Mesodermal cell (in vitro differentiated cells): ENCODE results near the gene PINLYP. TPM values are rescaled to one million over a fixed set of nuclear protein-coding genes. Genes with fewer than 3 reads are reported as not detected.

ENCODE experiments used
- H3K27ac ChIP-seq: 2 replicates; pipeline ENCODE4 v1.7.0; 2013; ENCODE audit warnings: mild to moderate bottlenecking, low read depth, low read length, moderate library complexity; ENCODE audit not compliant: severe bottlenecking
- H3K36me3 ChIP-seq: 2 replicates; pipeline ENCODE4 v1.7.1; 2013; ENCODE audit warnings: mild to moderate bottlenecking, low read length, moderate library complexity; ENCODE audit not compliant: control insufficient read depth, insufficient read depth
- H3K4me1 ChIP-seq: one replicate; pipeline ENCODE4 v1.7.1; 2013; ENCODE audit warnings: mild to moderate bottlenecking, low read length; ENCODE audit not compliant: insufficient read depth, control insufficient read depth, poor library complexity, severe bottlenecking
- H3K4me3 ChIP-seq: 2 replicates; pipeline ENCODE4 v1.7.0; 2013; ENCODE audit warnings: low read length, control low read depth, mild to moderate bottlenecking; ENCODE audit not compliant: insufficient read depth, poor library complexity, severe bottlenecking; ENCODE audit errors: extremely low read depth
- H3K9me3 ChIP-seq: 2 replicates; pipeline ENCODE4 v1.7.1; 2013; ENCODE audit warnings: mild to moderate bottlenecking, low read length, moderate library complexity; ENCODE audit not compliant: control insufficient read depth
- WGBS, 2 experiments: methylation state at CpG; one replicate each; pipeline ENCODE4 v1.1.5; 2013; ENCODE audit warnings: missing lambda C conversion rate in 2 of 2; ENCODE audit not compliant: insufficient coverage in 2 of 2; 5-methylcytosine and 5-hydroxymethylcytosine counted together
- polyA plus RNA-seq, 2 experiments: library from polyadenylated mRNA; stranded (reverse); fragments of 50-300 nt; gene quantifications; one replicate each; pipeline ENCODE4 v1.2.3, GENCODE V29; 2013

PINLYP gene
- polyA plus RNA-seq (2013, experiment 1 of 2) = 1.7 TPM
- 0.91 TPM for polyA plus RNA-seq (2013, experiment 2 of 2)

GRCh38 chr19:43575156-43575950, at the start of gene PINLYP, which contains the start of gene XRCC1:
TSS of gene PINLYP (plus strand) at chr19:43575801. CDS start at chr19:43577192, 1,391 bp downstream.
TSS of gene XRCC1 (minus strand) at chr19:43575527. CDS start at chr19:43575458, 69 bp downstream.
- peaks cover 7% of the 10 kb centered on the region for H3K4me1 ChIP-seq
- H3K9me3 ChIP-seq = no peaks in the 10 kb centered on the region
- 1% methylated on average over 34 to 36 of the region's 51 CpGs for WGBS, 2 experiments
- H3K36me3 ChIP-seq = peaks cover 9% of the 10 kb centered on the region
- H3K4me3 ChIP-seq = peak within 1 kb of the TSS; percentile 90
- H3K27ac ChIP-seq = peak within 1 kb of the TSS; percentile 77

GRCh38 chr19:43525836-43526771, 49.5 kb upstream of the PINLYP start:
- Histone ChIP-seq H3K4me1 (peaks cover 9% of the 10 kb centered on the region), H3K36me3 (peaks cover 7% of the 10 kb centered on the region), H3K4me3 (peak overlapping the region; percentile 88), H3K9me3 (no peaks in the 10 kb centered on the region), H3K27ac (no peak overlapping the region)
- 3 to 4% methylated on average over 19 to 22 of the region's 26 CpGs for WGBS, 2 experiments

DNA sequence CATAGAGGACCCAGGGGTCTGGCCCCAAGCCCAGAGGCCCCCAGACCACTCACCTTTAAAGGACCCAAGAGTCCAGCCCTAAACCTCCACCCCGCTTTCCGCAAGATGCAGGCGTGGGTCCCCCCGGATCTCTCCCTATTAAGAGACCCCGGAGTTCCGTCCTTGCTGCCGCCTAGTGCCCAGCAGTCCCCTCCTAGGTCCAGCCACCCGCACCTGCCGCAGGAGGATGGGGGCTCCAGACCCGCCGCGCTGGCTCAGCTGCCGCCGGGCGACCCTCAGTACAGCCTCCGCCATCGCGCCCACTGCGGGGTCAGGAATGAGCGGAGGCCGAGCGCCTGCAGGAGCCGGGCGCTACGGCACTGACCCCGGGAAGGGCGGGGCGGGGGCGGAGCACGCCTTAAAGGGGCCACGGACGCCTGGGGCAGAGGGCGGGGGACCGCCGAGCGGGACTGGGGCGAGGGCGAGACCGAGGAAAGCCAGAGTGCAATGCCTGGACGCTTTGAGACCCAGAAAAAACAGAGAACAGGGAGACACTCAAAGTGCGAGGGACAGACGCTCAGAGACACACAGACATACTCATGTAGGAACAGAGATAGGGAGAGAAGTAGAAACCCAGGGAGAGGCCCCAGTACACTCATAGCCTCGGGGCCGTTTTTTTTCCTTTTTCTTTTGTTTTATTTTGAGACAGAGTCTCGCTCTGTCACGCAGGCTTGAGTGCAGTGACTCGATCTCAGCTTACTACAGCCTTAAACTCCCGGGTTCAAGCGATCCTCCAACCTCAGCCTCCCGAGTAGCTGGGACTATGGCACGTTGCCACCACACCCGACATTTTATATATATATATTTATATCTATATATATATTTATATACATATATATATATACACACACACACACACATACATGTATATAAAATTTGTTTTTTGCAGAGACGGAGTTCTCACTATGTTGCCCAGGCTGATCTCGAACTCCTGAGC, 48.4 kb upstream of the PINLYP start, which contains the start of gene ETHE1:
Gene ETHE1 (minus strand): TSS at position 318 of the 976 bp plus-strand sequence. CDS start 24 bp downstream, at position 294.
- peaks cover 4% of the 10 kb centered on the region for H3K36me3 ChIP-seq
- WGBS, 2 experiments = 1 to 3% methylated on average over 37 to 40 of the region's 54 CpGs
- peak within 1 kb of the TSS; percentile 88 for H3K4me3 ChIP-seq
- peaks cover 10% of the 10 kb centered on the region for H3K4me1 ChIP-seq
- H3K9me3 ChIP-seq = no peaks in the 10 kb centered on the region
- peak within 1 kb of the TSS; percentile 64 for H3K27ac ChIP-seq

DNA sequence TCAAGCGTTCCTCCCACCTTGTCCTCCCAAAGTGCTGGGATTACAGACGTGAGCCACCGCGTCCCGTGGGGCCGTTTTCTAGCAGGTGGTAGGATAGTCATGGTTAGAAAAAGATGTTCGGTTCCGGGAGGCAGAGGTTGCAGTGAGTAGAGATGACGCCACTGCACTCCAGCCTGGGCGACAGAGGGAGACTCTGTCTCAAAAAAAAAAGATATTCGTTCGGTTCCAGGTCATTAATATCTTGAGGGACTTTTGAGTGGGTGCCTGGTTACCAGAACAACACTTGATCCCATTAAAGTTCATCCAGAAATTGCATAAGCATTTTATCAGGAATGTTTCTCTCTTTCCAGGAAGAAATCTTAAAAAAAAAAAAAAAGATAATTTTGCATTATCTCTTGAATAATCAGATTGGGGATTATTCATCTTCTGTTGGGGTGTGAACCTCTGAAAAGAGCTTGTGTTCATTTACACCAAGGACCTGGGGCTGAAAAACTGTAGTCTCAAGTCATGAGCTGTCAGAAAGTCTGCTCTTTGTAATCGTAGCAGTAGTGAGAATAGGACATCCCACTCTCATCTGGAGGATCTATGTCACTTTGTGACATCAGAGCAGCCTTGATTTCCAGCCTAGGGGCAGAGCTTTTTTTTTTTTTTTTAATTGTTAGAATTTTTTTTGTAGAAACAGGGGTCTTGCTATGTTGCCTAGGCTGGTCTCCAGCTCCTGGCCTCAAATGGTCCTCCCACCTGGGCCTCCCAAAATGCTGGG, 47.6 kb upstream of the PINLYP start:
- H3K36me3 ChIP-seq = peaks cover 4% of the 10 kb centered on the region
- H3K9me3 ChIP-seq = no peaks in the 10 kb centered on the region
- no peak overlapping the region for H3K4me3 ChIP-seq
- H3K4me1 ChIP-seq = peaks cover 16% of the 10 kb centered on the region
- no peak overlapping the region for H3K27ac ChIP-seq
- 70 to 76% methylated on average over 8 to 12 of the region's 13 CpGs for WGBS, 2 experiments

DNA sequence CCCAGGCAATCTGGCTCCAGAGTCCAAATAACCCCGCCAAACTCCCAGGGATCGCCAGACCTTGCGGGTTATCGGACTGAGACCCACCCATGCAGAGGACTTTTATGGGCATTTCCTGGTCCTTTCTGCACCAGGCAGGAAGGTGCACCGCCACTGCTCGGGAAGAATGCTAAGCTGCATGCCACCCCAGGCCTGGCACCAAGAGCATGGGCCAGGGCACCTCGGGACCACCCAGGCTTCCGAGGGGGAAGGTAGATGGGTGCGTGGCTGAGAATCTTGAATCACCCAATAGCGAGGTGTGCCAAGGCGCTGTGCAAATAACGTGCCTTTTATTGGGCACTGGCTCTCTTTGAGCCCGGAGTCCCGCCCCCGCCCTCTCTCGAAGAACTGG, 43.0 kb upstream of the PINLYP start:
- Histone ChIP-seq H3K9me3 (no peaks in the 10 kb centered on the region), H3K4me1 (peaks cover 13% of the 10 kb centered on the region), H3K4me3 (peak overlapping the region; percentile 47), H3K27ac (peak overlapping the region; percentile 93), H3K36me3 (peaks cover 13% of the 10 kb centered on the region)
- WGBS, 2 experiments = 29 to 33% methylated on average over 13 to 15 of the region's 16 CpGs

DNA sequence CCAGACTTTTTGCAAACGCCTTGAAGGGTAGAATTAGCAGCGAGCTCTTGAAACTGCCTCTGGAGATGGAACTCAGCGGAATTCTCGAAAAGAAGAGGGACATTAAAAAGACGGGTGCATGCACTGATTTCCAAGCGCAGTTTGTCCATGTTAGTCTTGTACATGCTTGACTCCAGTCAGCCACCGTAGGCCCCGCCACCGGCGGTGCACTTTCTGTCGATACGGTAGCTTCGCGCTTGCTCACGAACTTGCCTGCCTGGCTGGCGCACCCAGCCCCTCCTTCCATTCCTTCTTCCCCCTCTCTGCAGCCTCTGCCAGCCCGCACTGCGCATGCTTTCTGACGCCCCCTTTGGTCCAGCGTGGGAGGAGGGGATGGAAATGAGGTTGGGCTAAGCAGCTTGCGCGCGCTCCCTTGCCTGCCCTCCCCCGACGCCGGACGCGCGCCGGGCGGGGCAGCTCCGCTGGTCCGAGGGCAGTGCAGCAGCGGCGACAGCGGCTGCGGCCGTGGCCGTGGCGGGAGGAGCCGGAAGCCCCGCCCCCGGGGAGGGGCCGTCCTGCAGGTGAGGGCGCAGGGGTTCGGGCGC, 42.5 kb upstream of the PINLYP start, which contains the start of gene ZNF575:
Gene ZNF575 (plus strand): TSS at position 227 of the 584 bp plus-strand sequence. CDS start 1,235 bp downstream, outside the sequence.
- H3K36me3 ChIP-seq = peaks cover 18% of the 10 kb centered on the region
- H3K27ac ChIP-seq = peak within 1 kb of the TSS; percentile 93
- H3K4me1 ChIP-seq = peaks cover 10% of the 10 kb centered on the region
- no peaks in the 10 kb centered on the region for H3K9me3 ChIP-seq
- H3K4me3 ChIP-seq = peak within 1 kb of the TSS; percentile 47
- 0 to 3% methylated on average over 25 to 41 of the region's 47 CpGs for WGBS, 2 experiments

DNA sequence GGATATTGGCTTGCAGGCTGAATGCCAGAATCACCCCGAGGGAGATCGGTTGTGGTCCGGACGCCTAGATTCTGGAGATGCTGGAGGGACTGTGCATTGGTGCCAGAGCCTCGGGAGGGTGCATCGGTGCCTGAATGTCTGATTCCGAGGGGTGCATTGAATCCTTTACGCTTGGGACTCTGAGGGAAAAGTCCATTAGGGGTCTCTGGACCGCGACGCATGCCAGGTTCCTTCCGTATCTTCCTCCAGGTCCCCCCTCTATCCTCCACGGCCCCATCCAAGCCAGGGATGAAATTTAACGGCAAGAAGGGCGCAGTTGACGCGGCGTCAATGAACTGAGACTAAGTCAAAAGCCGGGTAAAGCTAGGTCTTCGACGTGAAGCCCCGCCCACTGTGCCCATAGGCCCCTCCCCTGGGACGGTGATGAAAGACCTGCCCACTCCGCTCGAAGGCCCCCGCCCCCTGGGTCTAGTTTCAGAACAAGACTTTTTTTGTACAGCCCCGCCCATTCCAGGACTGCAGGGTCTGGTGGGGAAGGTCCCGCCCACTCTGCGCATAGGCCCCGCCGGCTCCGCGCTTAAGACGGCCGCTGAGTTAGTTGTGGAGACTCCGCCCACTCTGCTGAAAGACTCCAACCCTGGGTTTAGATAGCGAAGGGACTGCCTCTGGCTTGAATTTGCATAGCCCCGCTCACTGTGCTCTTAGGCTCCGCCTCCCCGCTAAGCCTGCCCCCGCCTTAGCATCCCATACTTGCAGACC, 41.9 kb upstream of the PINLYP start:
- WGBS, 2 experiments = 1 to 3% methylated on average over 36 of the region's 41 CpGs
- peak overlapping the region; percentile 93 for H3K27ac ChIP-seq

DNA sequence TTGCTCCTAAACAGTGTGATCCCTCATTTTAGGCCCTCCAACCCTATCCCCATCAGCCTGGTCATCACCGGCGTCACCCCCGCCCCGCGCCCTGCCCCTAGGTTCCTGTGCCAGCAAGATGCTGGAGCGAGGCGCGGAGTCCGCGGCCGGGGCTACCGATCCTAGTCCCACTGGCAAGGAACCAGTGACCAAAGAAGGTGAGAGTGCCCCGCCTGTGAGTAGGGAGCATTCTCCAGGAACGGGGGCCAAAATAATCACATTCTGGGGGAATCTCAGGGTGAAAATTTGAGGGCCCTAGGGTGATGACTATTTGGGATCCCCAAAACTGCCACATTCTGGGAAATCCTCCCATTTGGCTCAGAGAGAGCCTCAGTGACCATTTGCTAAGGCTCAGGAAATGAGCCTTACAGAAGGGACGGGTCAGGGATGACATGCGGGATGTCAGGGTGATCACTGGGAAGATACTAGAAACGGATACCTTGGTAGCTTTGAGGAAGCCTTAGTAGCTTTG, 41.2 kb upstream of the PINLYP start:
- Histone ChIP-seq H3K4me1 (peaks cover 10% of the 10 kb centered on the region), H3K9me3 (peaks cover 8% of the 10 kb centered on the region), H3K27ac (peak overlapping the region; percentile 43), H3K4me3 (peak overlapping the region; percentile 26), H3K36me3 (peaks cover 31% of the 10 kb centered on the region)
- 54 to 68% methylated on average over 12 to 14 of the region's 17 CpGs for whole genome bisulfite sequencing, 2 experiments

More for the DNA sequence above, 41.9 kb upstream of the PINLYP start:
- peaks cover 24% of the 10 kb centered on the region for H3K36me3 ChIP-seq
- H3K9me3 ChIP-seq = peaks cover 2% of the 10 kb centered on the region
- peak overlapping the region; percentile 47 for H3K4me3 ChIP-seq
- peaks cover 10% of the 10 kb centered on the region for H3K4me1 ChIP-seq
